Osteoblast (primary cell): ENCODE results near the gene CCDC86. TPM values are rescaled to one million over a fixed set of nuclear protein-coding genes. Genes with fewer than 3 reads are reported as not detected.

Source experiments
- DNase-seq: peaks from one replicate; pipeline ENCODE4 v3.0.0; 2011; ENCODE audit warnings: low spot score, mixed read lengths; ENCODE audit not compliant: insufficient read length; ENCODE audit errors: missing footprints
- H2AFZ ChIP-seq: 2 replicates; pipeline ENCODE4 v1.6.0; 2011; ENCODE audit warnings: mild to moderate bottlenecking, low read length
- H3K27ac ChIP-seq: 2 replicates; pipeline ENCODE4 v1.5.1; 2011; ENCODE audit warnings: mild to moderate bottlenecking, low read depth, low read length, moderate library complexity
- H3K27me3 ChIP-seq: 2 replicates; pipeline ENCODE4 v1.6.0; 2012; ENCODE audit warnings: mild to moderate bottlenecking, control low read depth, inconsistent platforms, low read length, moderate library complexity; ENCODE audit not compliant: insufficient read depth
- H3K36me3 ChIP-seq: 2 replicates; pipeline ENCODE4 v1.5.1; 2011; ENCODE audit warnings: mild to moderate bottlenecking, low read length, control low read depth, moderate library complexity; ENCODE audit not compliant: insufficient read depth
- H3K4me1 ChIP-seq: 2 replicates; pipeline ENCODE4 v1.5.1; 2011; ENCODE audit warnings: mild to moderate bottlenecking, low read length, control low read depth, moderate library complexity; ENCODE audit not compliant: insufficient read depth
- H3K4me2 ChIP-seq: 2 replicates; pipeline ENCODE4 v1.6.0; 2011; ENCODE audit warnings: mild to moderate bottlenecking, low read length; ENCODE audit not compliant: insufficient read depth
- H3K4me3 ChIP-seq: fragments of 200-600 bp; sonication (generic); 3 replicates; pipeline ENCODE4 v1.5.1; 2012; ENCODE audit warnings: mild to moderate bottlenecking, low read length, inconsistent platforms; ENCODE audit not compliant: insufficient read depth
- H3K79me2 ChIP-seq: 2 replicates; pipeline ENCODE4 v1.6.0; 2012; ENCODE audit warnings: mild to moderate bottlenecking, low read length, control low read depth, inconsistent platforms; ENCODE audit not compliant: insufficient read depth
- H3K9me3 ChIP-seq: 2 replicates; pipeline ENCODE4 v1.5.1; 2011; ENCODE audit warnings: low read depth, low read length, control low read depth
- H4K20me1 ChIP-seq: 2 replicates; pipeline ENCODE4 v1.6.0; 2012; ENCODE audit warnings: mild to moderate bottlenecking, low read length, control low read depth; ENCODE audit not compliant: insufficient read depth
- total RNA-seq: library from RNA; depleted of rRNA; stranded (reverse); fragments of >200 nt; gene quantifications from 2 replicates; pipeline ENCODE4 v1.2.3, GENCODE V29; 2012
- TF ChIP-seq, protein P1 (sequence below): IDR thresholded peaks from 2 replicates; pipeline ENCODE4 v1.5.1; 2011; ENCODE audit warnings: mild to moderate bottlenecking, low read depth, low read length, moderate library complexity; ENCODE audit errors: extremely low read depth

CCDC86 gene, protein sequence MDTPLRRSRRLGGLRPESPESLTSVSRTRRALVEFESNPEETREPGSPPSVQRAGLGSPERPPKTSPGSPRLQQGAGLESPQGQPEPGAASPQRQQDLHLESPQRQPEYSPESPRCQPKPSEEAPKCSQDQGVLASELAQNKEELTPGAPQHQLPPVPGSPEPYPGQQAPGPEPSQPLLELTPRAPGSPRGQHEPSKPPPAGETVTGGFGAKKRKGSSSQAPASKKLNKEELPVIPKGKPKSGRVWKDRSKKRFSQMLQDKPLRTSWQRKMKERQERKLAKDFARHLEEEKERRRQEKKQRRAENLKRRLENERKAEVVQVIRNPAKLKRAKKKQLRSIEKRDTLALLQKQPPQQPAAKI
- total RNA-seq = 6.2 and 7.4 TPM in 2 replicates

DNA sequence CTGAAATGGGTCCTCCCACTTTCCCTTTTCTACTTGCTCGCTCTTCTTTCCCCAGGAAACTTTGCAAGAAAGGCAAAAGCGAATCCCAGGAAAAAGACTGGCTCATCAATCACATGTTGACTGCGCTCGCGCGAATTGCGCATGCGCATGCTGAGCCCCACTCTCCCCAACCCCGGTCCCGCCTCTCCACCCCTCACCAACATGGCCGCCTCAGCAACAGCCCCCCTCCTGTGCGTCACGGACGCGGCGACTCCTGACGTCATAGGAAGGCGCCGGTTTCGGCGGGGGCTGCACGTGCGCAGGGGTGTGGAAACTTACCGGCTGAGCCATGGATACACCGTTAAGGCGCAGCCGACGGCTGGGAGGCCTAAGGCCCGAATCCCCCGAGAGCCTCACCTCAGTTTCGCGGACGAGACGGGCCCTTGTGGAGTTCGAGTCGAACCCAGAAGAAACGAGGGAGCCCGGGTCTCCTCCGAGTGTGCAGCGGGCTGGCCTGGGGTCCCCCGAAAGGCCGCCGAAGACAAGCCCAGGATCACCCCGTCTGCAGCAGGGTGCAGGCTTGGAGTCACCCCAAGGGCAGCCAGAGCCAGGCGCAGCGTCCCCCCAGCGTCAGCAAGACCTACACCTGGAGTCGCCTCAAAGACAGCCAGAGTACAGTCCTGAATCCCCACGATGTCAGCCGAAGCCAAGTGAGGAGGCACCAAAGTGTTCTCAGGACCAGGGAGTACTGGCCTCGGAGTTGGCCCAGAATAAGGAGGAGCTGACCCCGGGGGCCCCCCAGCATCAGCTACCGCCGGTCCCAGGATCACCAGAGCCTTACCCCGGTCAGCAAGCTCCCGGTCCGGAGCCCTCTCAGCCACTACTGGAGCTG, at the start of gene CCDC86:
CCDC86 (plus strand) TSS at position 317 of the 871 bp plus-strand sequence; CDS start at position 329, 12 bp downstream.
- Histone ChIP-seq H3K79me2 (peaks cover 41% of the 10 kb centered on the region), H3K36me3 (no peaks in the 10 kb centered on the region)

DNA sequence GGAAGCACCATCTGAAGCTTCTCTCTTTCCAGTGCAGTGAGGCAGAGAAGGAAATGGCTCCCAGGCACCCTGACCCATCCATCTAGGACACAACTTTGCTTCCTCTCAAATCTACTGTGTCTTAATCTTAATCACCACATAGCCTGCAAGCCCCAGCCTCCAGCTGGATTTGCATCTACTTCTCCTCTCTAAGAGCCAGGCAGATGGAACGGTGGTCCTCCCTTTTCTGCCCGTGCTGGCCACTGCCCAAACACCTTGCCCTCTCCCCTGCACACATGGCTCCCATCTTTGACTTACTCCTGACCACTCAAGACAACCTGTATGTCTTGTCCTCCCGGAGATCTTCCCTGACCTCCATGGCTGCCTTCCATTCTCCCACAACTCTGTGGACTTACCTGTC, 49.4 kb upstream of the CCDC86 start:
- peak; percentile 46 for DNase-seq
- no peaks in the 10 kb centered on the region for H3K79me2 ChIP-seq

More for the DNA sequence above, at the start of gene CCDC86:
- H4K20me1 ChIP-seq = peaks cover 11% of the 10 kb centered on the region
- TF ChIP-seq, protein P1, sequence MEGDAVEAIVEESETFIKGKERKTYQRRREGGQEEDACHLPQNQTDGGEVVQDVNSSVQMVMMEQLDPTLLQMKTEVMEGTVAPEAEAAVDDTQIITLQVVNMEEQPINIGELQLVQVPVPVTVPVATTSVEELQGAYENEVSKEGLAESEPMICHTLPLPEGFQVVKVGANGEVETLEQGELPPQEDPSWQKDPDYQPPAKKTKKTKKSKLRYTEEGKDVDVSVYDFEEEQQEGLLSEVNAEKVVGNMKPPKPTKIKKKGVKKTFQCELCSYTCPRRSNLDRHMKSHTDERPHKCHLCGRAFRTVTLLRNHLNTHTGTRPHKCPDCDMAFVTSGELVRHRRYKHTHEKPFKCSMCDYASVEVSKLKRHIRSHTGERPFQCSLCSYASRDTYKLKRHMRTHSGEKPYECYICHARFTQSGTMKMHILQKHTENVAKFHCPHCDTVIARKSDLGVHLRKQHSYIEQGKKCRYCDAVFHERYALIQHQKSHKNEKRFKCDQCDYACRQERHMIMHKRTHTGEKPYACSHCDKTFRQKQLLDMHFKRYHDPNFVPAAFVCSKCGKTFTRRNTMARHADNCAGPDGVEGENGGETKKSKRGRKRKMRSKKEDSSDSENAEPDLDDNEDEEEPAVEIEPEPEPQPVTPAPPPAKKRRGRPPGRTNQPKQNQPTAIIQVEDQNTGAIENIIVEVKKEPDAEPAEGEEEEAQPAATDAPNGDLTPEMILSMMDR = no peak
- peak within 1 kb of the TSS; percentile 70 for H3K27ac ChIP-seq
- peaks cover 6% of the 10 kb centered on the region for H3K27me3 ChIP-seq
- H3K4me2 ChIP-seq = peak within 1 kb of the TSS; percentile 93
- H3K4me1 ChIP-seq = peaks cover 40% of the 10 kb centered on the region
- H3K4me3 ChIP-seq = peak within 1 kb of the TSS; percentile 85
- DNase-seq = peak; percentile 99
- H2AFZ ChIP-seq = peak within 1 kb of the TSS; percentile 91
- H3K9me3 ChIP-seq = no peaks in the 10 kb centered on the region

DNA sequence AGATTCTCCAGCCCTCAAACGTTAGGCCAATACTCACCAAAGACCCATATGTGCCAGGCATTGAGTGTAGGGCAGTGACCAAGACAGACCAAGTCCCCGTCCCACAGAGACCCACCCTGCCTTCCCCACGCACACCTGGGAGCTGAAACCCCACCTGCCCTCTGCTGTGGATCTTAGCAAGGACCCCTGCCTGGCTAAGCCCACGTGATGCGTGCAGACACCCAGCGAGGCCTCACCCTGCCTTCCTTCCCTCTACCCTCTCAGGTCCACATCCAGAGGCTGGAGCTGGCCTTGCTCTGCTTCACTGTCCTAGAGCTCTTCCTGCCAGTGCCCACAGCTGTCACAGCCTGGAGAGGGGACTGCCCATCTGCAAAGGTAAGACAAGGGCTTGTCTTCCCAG, 46.6 kb upstream of the CCDC86 start:
- Histone ChIP-seq H3K9me3 (no peaks in the 10 kb centered on the region), H4K20me1 (no peaks in the 10 kb centered on the region), H3K27ac (no peak overlapping the region), H2AFZ (no peak overlapping the region), H3K4me2 (no peak overlapping the region), H3K4me3 (no peak overlapping the region), H3K79me2 (no peaks in the 10 kb centered on the region), H3K27me3 (peaks cover 25% of the 10 kb centered on the region), H3K4me1 (no peaks in the 10 kb centered on the region), H3K36me3 (no peaks in the 10 kb centered on the region)
- TF ChIP-seq, protein P1 = no peak
- DNase-seq = peak; percentile 26

More for the DNA sequence above, 49.4 kb upstream of the CCDC86 start:
- Histone ChIP-seq H3K4me1 (peaks cover under 1% of the 10 kb centered on the region), H4K20me1 (no peaks in the 10 kb centered on the region), H3K4me2 (no peak overlapping the region), H3K9me3 (no peaks in the 10 kb centered on the region), H3K27me3 (peaks cover 20% of the 10 kb centered on the region), H3K27ac (no peak overlapping the region), H3K36me3 (no peaks in the 10 kb centered on the region), H3K4me3 (no peak overlapping the region), H2AFZ (no peak overlapping the region)
- TF ChIP-seq, protein P1 = no peak
